GM10266 (cell line): ENCODE data around the gene ATF7.
"Not testable (repeated sequence)": the region's sequence is repeated elsewhere in the genome, so short reads cannot be mapped to it uniquely, and the experiment has no call there.

Experiments
- DNase-seq: peaks from one replicate; pipeline ENCODE4 v3.0.0; 2012; ENCODE audit errors: extremely low spot score
- CTCF ChIP-seq: IDR thresholded peaks from 2 replicates; pipeline ENCODE4 v1.5.1; 2012; ENCODE audit warnings: mild to moderate bottlenecking, low read depth; ENCODE audit not compliant: control insufficient read depth, insufficient read depth; ENCODE audit errors: missing control alignments

The ATF7 gene

GRCh38 chr12:53575502-53576249, 50.5 kb downstream of the ATF7 start:
- no peak for TF ChIP-seq CTCF
- DNase-seq, result no peak

GRCh38 chr12:53572134-53572758, 53.9 kb downstream of the ATF7 start:
- DNase-seq, result no peak
- TF ChIP-seq CTCF, result no peak

GRCh38 chr12:53571295-53571694, 54.9 kb downstream of the ATF7 start:
- no peak for TF ChIP-seq CTCF
- DNase-seq, result no peak

- no peak for DNase-seq
- TF ChIP-seq CTCF, result no peak
These were observed 57.2 kb downstream of the ATF7 start for GRCh38 chr12:53568809-53569557.

GRCh38 chr12:53567961-53568808, 58.0 kb downstream of the ATF7 start:
- no peak for TF ChIP-seq CTCF
- DNase-seq, result no peak

GRCh38 chr12:53565376-53565775, 60.8 kb downstream of the ATF7 start:
- DNase-seq, result not testable (repeated sequence)

GRCh38 chr12:53564941-53565340, 61.2 kb downstream of the ATF7 start:
- no peak for TF ChIP-seq CTCF
- DNase-seq, result no peak
